Fibroblast of lung (primary cell): ENCODE measurements around the gene CEMIP.

Source experiments
- EZH2 ChIP-seq: IDR thresholded peaks from 2 replicates; pipeline ENCODE4 v1.5.1; 2012; ENCODE audit warnings: low read length, control low read depth, mild to moderate bottlenecking; ENCODE audit errors: missing control alignments
- TF ChIP-seq, protein P1 (sequence below), 2 donors: IDR thresholded peaks in 1 of 2; conservative IDR thresholded peaks in 1 of 2; 1 replicate in 1 of 2; 2 replicates in 1 of 2; pipeline ENCODE4 v1.5.1; 2011 to 2012; ENCODE audit warnings: low read length in 2 of 2, control low read depth in 1 of 2, inconsistent platforms in 1 of 2, low read depth in 1 of 2, mild to moderate bottlenecking in 1 of 2

DNA sequence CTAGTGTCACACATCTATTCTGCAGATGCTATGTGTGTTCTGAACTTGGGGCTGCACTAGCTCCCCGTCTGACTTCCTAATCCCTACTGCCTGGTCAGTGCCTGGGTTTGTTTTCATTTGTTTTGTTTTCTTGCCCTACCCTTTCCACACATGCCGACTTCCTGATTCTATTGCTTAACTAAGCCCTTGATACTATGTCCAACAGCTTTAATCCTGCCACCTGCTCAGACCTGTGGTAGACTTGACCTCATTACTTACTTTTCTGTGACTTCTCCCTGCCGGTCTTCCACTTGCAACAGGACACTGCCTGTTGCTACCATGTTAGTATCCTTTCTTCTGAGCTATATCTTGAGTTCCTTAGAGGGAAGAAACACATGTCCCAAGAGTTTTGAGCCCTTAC is 39.3 kb upstream of the CEMIP start:
- TF ChIP-seq, protein P1, sequence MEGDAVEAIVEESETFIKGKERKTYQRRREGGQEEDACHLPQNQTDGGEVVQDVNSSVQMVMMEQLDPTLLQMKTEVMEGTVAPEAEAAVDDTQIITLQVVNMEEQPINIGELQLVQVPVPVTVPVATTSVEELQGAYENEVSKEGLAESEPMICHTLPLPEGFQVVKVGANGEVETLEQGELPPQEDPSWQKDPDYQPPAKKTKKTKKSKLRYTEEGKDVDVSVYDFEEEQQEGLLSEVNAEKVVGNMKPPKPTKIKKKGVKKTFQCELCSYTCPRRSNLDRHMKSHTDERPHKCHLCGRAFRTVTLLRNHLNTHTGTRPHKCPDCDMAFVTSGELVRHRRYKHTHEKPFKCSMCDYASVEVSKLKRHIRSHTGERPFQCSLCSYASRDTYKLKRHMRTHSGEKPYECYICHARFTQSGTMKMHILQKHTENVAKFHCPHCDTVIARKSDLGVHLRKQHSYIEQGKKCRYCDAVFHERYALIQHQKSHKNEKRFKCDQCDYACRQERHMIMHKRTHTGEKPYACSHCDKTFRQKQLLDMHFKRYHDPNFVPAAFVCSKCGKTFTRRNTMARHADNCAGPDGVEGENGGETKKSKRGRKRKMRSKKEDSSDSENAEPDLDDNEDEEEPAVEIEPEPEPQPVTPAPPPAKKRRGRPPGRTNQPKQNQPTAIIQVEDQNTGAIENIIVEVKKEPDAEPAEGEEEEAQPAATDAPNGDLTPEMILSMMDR (conservative IDR thresholded peaks at IDR 0.05 in 1 of 2, IDR thresholded peaks at IDR 0.05 in 1 of 2; ENCODE audit: low read depth in 1 of 2, low read length in 2 of 2) = no peak
- TF ChIP-seq EZH2 = no peak
